HepG2 (cell line): ENCODE measurements around the gene PPAN. TPM values are rescaled to one million over a fixed set of nuclear protein-coding genes. Genes with fewer than 3 reads are reported as not detected.

ENCODE experiments used
- ATAC-seq: fragments of 200-7000 bp; cut with Tn5 transposase; 3 replicates; pipeline ENCODE4 v1.9.1; 2020; ENCODE audit warnings: mild to moderate bottlenecking, moderate library complexity
- BruUV-seq: library from RNA; stranded (reverse); fragments of 400-500 nt; replicated peaks from 2 replicates; lab custom pipeline; 2021; lab: Mats Ljungman, UMichigan
- CTCF ChIA-PET: fragments of 300-600 bp; formaldehyde crosslinking; extraction: SDS; loops from one replicate; lab custom pipeline; 2021; ENCODE audit warnings: low total read pairs, inconsistent platforms, low intra/inter-chr PET ratio; lab: Yijun Ruan, JAX
- POLR2A ChIA-PET: fragments of 350-600 bp; sonication (Branson Sonifier 250); formaldehyde crosslinking; loops from one replicate; lab custom pipeline; 2020; ENCODE audit warnings: antibody characterized with exemption, inconsistent platforms; lab: Yijun Ruan, JAX
- DNase-seq: peaks from one replicate; pipeline ENCODE4 v3.0.0-alpha.2; 2015; ENCODE audit warnings: low spot score
- FAIRE-seq: peaks from 3 replicates; lab custom pipeline; 2011; peaks lifted over from hg19 to GRCh38; lab: Jason Lieb, UNC
- H2AFZ ChIP-seq: one replicate; pipeline ENCODE4 v1.6.1; 2011; ENCODE audit warnings: low read length, inconsistent platforms
- H3K27ac ChIP-seq: fragments of 300-600 bp; 3 replicates; pipeline ENCODE4 v1.8.0; 2011; ENCODE audit warnings: mixed run types, mild to moderate bottlenecking, mixed read lengths, low read length, inconsistent platforms; ENCODE audit not compliant: insufficient read depth; ENCODE audit errors: extremely low read length
- H3K27me3 ChIP-seq, 2 experiments: fragments of 200-600 bp in 1 of 2; 2 replicates in 1 of 2; 3 replicates in 1 of 2; pipeline versions ENCODE4 v1.6.0 to v1.8.0; 2011; ENCODE audit warnings: low read length in 2 of 2, mild to moderate bottlenecking in 2 of 2, moderate library complexity in 2 of 2, inconsistent platforms in 1 of 2; ENCODE audit not compliant: insufficient read depth in 2 of 2, control insufficient read depth in 1 of 2
- H3K36me3 ChIP-seq, 2 experiments: fragments of 200-600 bp in 1 of 2; replicated peaks in 1 of 2; 2 replicates in 1 of 2; 3 replicates in 1 of 2; pipeline versions ENCODE4 v1.5.1 to v1.8.0; 2011; ENCODE audit warnings: low read length in 2 of 2, inconsistent platforms in 1 of 2; ENCODE audit not compliant: insufficient read depth in 2 of 2, control insufficient read depth in 1 of 2
- H3K4me1 ChIP-seq: 2 replicates; pipeline ENCODE4 v1.5.1; 2012; ENCODE audit warnings: low read length, inconsistent platforms; ENCODE audit not compliant: insufficient read depth
- H3K4me2 ChIP-seq: 2 replicates; pipeline ENCODE4 v1.6.0; 2011; ENCODE audit warnings: low read depth, low read length, inconsistent platforms
- H3K4me3 ChIP-seq, 3 experiments: fragments of 200-600 bp in 1 of 3; sonication (generic), shearing (Covaris generic) in 1 of 3; replicated peaks in 1 of 3; 2 replicates each; pipeline ENCODE4 v1.5.1; 2011 to 2016; ENCODE audit warnings: low read length in 3 of 3, inconsistent platforms in 2 of 3, low read depth in 2 of 3, mild to moderate bottlenecking in 2 of 3, control low read depth in 1 of 3, mixed read lengths in 1 of 3; ENCODE audit not compliant: insufficient read depth in 1 of 3
- H3K79me2 ChIP-seq: one replicate; pipeline ENCODE4 v1.6.1; 2011; ENCODE audit warnings: low read length, inconsistent platforms; ENCODE audit not compliant: insufficient read depth
- H3K9ac ChIP-seq: 2 replicates; pipeline ENCODE4 v1.6.0; 2011; ENCODE audit warnings: mild to moderate bottlenecking, low read depth, low read length, inconsistent platforms; ENCODE audit not compliant: insufficient read depth
- H3K9me3 ChIP-seq: 2 replicates; pipeline ENCODE4 v1.5.1; 2012; ENCODE audit warnings: mild to moderate bottlenecking, low read length
- H4K20me1 ChIP-seq: 2 replicates; pipeline ENCODE4 v1.6.0; 2011; ENCODE audit warnings: inconsistent platforms, mild to moderate bottlenecking, low read length, moderate library complexity; ENCODE audit not compliant: insufficient read depth
- THAP9 ChIP-seq: sonication (generic); formaldehyde crosslinking; IDR thresholded peaks from 2 replicates; pipeline ENCODE4; 2020; ENCODE audit warnings: missing genetic modification reagents, mild to moderate bottlenecking, borderline replicate concordance
- ZGPAT ChIP-seq: IDR thresholded peaks from 2 replicates; pipeline ENCODE4 v1.6.1; 2016; ENCODE audit warnings: mild to moderate bottlenecking
- ZNF556 ChIP-seq: sonication (generic); formaldehyde crosslinking; IDR thresholded peaks from 2 replicates; pipeline ENCODE4 v1.4.0; 2020; ENCODE audit warnings: mild to moderate bottlenecking, missing genetic modification reagents, borderline replicate concordance
- ZNF788 ChIP-seq: sonication (generic); formaldehyde crosslinking; IDR thresholded peaks from 2 replicates; pipeline ENCODE4 v1.5.0; 2020; ENCODE audit warnings: mild to moderate bottlenecking, missing genetic modification reagents, borderline replicate concordance
- ZSCAN30 ChIP-seq: sonication (generic); formaldehyde crosslinking; IDR thresholded peaks from 2 replicates; pipeline ENCODE4 v1.5.0; 2020; ENCODE audit warnings: mild to moderate bottlenecking, missing genetic modification reagents
- WGBS: methylation state at CpG from one replicate; pipeline ENCODE4 v1.1.6; 2017; ENCODE audit warnings: low lambda C conversion rate; 5-methylcytosine and 5-hydroxymethylcytosine counted together
- in situ Hi-C: cut with HindIII; loops from 2 replicates; pipeline ENCODE4 v1.10.0; 2017; ENCODE audit warnings: low pct_unique_long_range_greater_than_20kb; ENCODE audit not compliant: extremely low pct_ligation_motif_present
- intact Hi-C: fragments of 100-400 bp; cut with micrococcal nuclease; formaldehyde crosslinking; loops from one replicate; pipeline ENCODE4 v1.10.0; 2022; ENCODE audit not compliant: unreplicated experiment
- polyA plus RNA-seq, 8 experiments: library from polyadenylated mRNA; depleted of rRNA in 3 of 8; stranded (reverse) in 7 of 8; unstranded in 1 of 8; fragments of >200 nt; fragmentation: Illumina TruSeq in 4 of 8; extraction: Trizol in 4 of 8; gene quantifications; 2 replicates each; pipeline versions ENCODE4 v1.2.1 to v1.2.3, GENCODE V29; 2011 to 2016; ENCODE audit warnings: low read depth in 4 of 8, missing spikeins in 1 of 8, mixed read lengths in 1 of 8; ENCODE audit not compliant: insufficient read depth in 1 of 8
- total RNA-seq, 5 experiments: library from RNA; depleted of rRNA; stranded (reverse); fragments of >200 nt; fragmentation: Illumina TruSeq; extraction: Trizol; gene quantifications; 2 replicates each; pipeline ENCODE4 v1.2.3, GENCODE V29; 2016; ENCODE audit warnings: low read depth in 1 of 5
- TF ChIP-seq, protein P1 (sequence below): sonication (generic); formaldehyde crosslinking; IDR thresholded peaks from 2 replicates; pipeline ENCODE4 v1.8.1; 2022; ENCODE audit warnings: mild to moderate bottlenecking, missing genetic modification reagents

Gene PPAN
- total and polyA plus RNA-seq, 2 of the 13 experiments (the other 11 are each of a cell fraction or from before 2014, with no cell fraction given), result 36.2 to 41.9 TPM

- in situ Hi-C loops (no loop called here), intact Hi-C loops (no loop called here)
- DNase-seq (no peak), FAIRE-seq (no peak), ATAC-seq (no peak)
- no peak overlapping the region for H3K9ac ChIP-seq
- H2AFZ ChIP-seq, result no peak overlapping the region
- no peak overlapping the region for H3K27ac ChIP-seq
- peaks cover 49 to 92% of the 10 kb centered on the region in 2 experiments for H3K36me3 ChIP-seq
- no peaks in the 10 kb centered on the region for H3K9me3 ChIP-seq
- no peaks in the 10 kb centered on the region for H3K79me2 ChIP-seq
- ChIA-PET POLR2A (no interaction called here), CTCF (no interaction called here)
- TSS peak; percentile 42 for BruUV-seq
- H3K4me1 ChIP-seq, result no peaks in the 10 kb centered on the region
- no peaks in the 10 kb centered on the region for H3K27me3 ChIP-seq
- no peaks in the 10 kb centered on the region for H4K20me1 ChIP-seq
- no peak overlapping the region for H3K4me3 ChIP-seq
- 93% methylated on average over 9 of the region's 13 CpGs for WGBS
- no peak overlapping the region for H3K4me2 ChIP-seq
- no peak for TF ChIP-seq ZNF556 (CRISPR knock-in tag)
- TF ChIP-seq ZNF788 (CRISPR knock-in tag), result no peak
- TF ChIP-seq ZSCAN30, result no peak
- TF ChIP-seq, protein P1, sequence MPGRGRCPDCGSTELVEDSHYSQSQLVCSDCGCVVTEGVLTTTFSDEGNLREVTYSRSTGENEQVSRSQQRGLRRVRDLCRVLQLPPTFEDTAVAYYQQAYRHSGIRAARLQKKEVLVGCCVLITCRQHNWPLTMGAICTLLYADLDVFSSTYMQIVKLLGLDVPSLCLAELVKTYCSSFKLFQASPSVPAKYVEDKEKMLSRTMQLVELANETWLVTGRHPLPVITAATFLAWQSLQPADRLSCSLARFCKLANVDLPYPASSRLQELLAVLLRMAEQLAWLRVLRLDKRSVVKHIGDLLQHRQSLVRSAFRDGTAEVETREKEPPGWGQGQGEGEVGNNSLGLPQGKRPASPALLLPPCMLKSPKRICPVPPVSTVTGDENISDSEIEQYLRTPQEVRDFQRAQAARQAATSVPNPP, result no peak
- TF ChIP-seq THAP9 (CRISPR knock-in tag), result no peak
- no peak for TF ChIP-seq ZGPAT
- TF ChIP-seq, all 625 proteins: peak for 0
Measured at GRCh38 chr19:10141479-10141878, 35.3 kb downstream of the PPAN start.
